SK-N-SH (cell line): ENCODE measurements around the gene CHRNE. TPM values are rescaled to one million over a fixed set of nuclear protein-coding genes. Genes with fewer than 3 reads are reported as not detected.

Experiments
- CTCF ChIA-PET: fragments of 300-600, 350-600 bp; formaldehyde crosslinking; extraction: SDS; loops from one replicate; lab custom pipeline; 2021; lab: Yijun Ruan, JAX
- POLR2A ChIA-PET: fragments of 350-600 bp; sonication (Branson Sonifier 250); formaldehyde crosslinking; extraction: SDS; loops from one replicate; lab custom pipeline; 2020; ENCODE audit warnings: antibody characterized with exemption, inconsistent platforms; lab: Yijun Ruan, JAX
- DNase-seq: peaks from one replicate; pipeline ENCODE4 v3.0.0; 2012
- H2AFZ ChIP-seq: fragments of 200-600 bp; sonication (generic); 2 replicates; pipeline ENCODE4 v1.8.1; 2016; ENCODE audit warnings: antibody characterized with exemption, mild to moderate bottlenecking, low read depth
- H3F3A ChIP-seq: fragments of 200-600 bp; sonication (generic); replicated peaks from 2 replicates; pipeline ENCODE3; 2016; ENCODE audit warnings: antibody characterized with exemption, mild to moderate bottlenecking; ENCODE audit not compliant: insufficient read depth
- H3K27ac ChIP-seq, 2 experiments: fragments of 200-500 bp in 1 of 2; fragments of 200-600 bp in 1 of 2; sonication (Bioruptor generic) in 1 of 2; sonication (generic), shearing (Covaris generic) in 1 of 2; 2 replicates each; pipeline versions ENCODE4 v1.5.1 to v1.6.1; 2014 to 2016; ENCODE audit warnings: low read depth in 2 of 2, inconsistent platforms in 1 of 2, low read length in 1 of 2, mild to moderate bottlenecking in 1 of 2, mixed read lengths in 1 of 2
- H3K27me3 ChIP-seq: fragments of 200-600 bp; sonication (generic), shearing (Covaris generic); 2 replicates; pipeline ENCODE4 v1.6.1; 2016; ENCODE audit warnings: mixed run types; ENCODE audit not compliant: insufficient read depth
- H3K36me3 ChIP-seq, 2 experiments: fragments of 200-500 bp in 1 of 2; fragments of 200-600 bp in 1 of 2; sonication (Bioruptor generic) in 1 of 2; sonication (generic) in 1 of 2; replicated peaks in 1 of 2; 2 replicates each; pipeline versions ENCODE3 to v1.5.1; 2014 to 2016; ENCODE audit warnings: low read length in 1 of 2, mild to moderate bottlenecking in 1 of 2; ENCODE audit not compliant: insufficient read depth in 2 of 2, control insufficient read depth in 1 of 2
- H3K4me1 ChIP-seq, 2 experiments: fragments of 200-500 bp in 1 of 2; fragments of 200-600 bp in 1 of 2; sonication (Bioruptor generic) in 1 of 2; sonication (generic), shearing (Covaris generic) in 1 of 2; 2 replicates each; pipeline versions ENCODE4 v1.5.1 to v1.6.1; 2014 to 2016; ENCODE audit warnings: low read depth in 1 of 2, low read length in 1 of 2, mixed run types in 1 of 2; ENCODE audit not compliant: insufficient read depth in 2 of 2, control insufficient read depth in 1 of 2
- H3K4me2 ChIP-seq: fragments of 200-600 bp; sonication (generic), shearing (Covaris generic); 2 replicates; pipeline ENCODE4 v1.6.1; 2017; ENCODE audit warnings: mixed run types
- H3K4me3 ChIP-seq, 2 experiments: fragments of 200-500 bp in 1 of 2; fragments of 200-600 bp in 1 of 2; sonication (Bioruptor generic) in 1 of 2; sonication (generic), shearing (Covaris generic) in 1 of 2; 2 replicates each; pipeline versions ENCODE4 v1.5.1 to v1.8.1; 2014 to 2016; ENCODE audit warnings: low read depth in 2 of 2, inconsistent platforms in 1 of 2, low read length in 1 of 2, mild to moderate bottlenecking in 1 of 2, mixed read lengths in 1 of 2, moderate library complexity in 1 of 2
- H3K79me2 ChIP-seq: fragments of 200-600 bp; sonication (generic); 2 replicates; pipeline ENCODE4 v1.8.1; 2017; ENCODE audit warnings: mild to moderate bottlenecking; ENCODE audit not compliant: insufficient read depth
- H3K9ac ChIP-seq: fragments of 200-600 bp; sonication (generic); 2 replicates; pipeline ENCODE4 v1.6.1; 2017; ENCODE audit warnings: mixed run types
- H3K9me2 ChIP-seq: fragments of 200-600 bp; sonication (generic); 2 replicates; pipeline ENCODE4 v1.6.1; 2017; ENCODE audit warnings: mixed run types
- H3K9me3 ChIP-seq: fragments of 200-600 bp; sonication (generic); 2 replicates; pipeline ENCODE4 v1.6.1; 2017; ENCODE audit warnings: mixed run types, mild to moderate bottlenecking, moderate library complexity
- H4K20me1 ChIP-seq: fragments of 200-600 bp; sonication (generic); 2 replicates; pipeline ENCODE4 v1.6.1; 2017; ENCODE audit warnings: mild to moderate bottlenecking, mixed run types; ENCODE audit not compliant: insufficient read depth
- EZH2phosphoT487 ChIP-seq: fragments of 200-600 bp; sonication (generic); IDR thresholded peaks from 2 replicates; pipeline ENCODE4 v1.6.1; 2017; ENCODE audit warnings: low read depth, mixed run types, mild to moderate bottlenecking, antibody characterized with exemption, moderate library complexity, borderline replicate concordance
- FOSL2 ChIP-seq: IDR thresholded peaks from 2 replicates; pipeline ENCODE4 v1.4.0; 2012; ENCODE audit warnings: low read depth, mild to moderate bottlenecking, moderate library complexity, borderline replicate concordance
- FOXM1 ChIP-seq: IDR thresholded peaks from 2 replicates; pipeline ENCODE4 v1.4.0; 2012; ENCODE audit warnings: low read depth, mild to moderate bottlenecking
- GABPA ChIP-seq: IDR thresholded peaks from 2 replicates; pipeline ENCODE4 v1.4.0; 2012; ENCODE audit warnings: low read depth, mild to moderate bottlenecking
- JUND ChIP-seq: IDR thresholded peaks from 2 replicates; pipeline ENCODE4 v1.4.0; 2012
- NFIC ChIP-seq: IDR thresholded peaks from 2 replicates; pipeline ENCODE4 v1.4.0; 2012; ENCODE audit warnings: borderline replicate concordance
- POLR2AphosphoS5 ChIP-seq: IDR thresholded peaks from 2 replicates; pipeline ENCODE4 v1.6.1; 2012; ENCODE audit warnings: low read depth, low read length
- RFX5 ChIP-seq: IDR thresholded peaks from 2 replicates; pipeline ENCODE4 v1.6.1; 2012; ENCODE audit warnings: mild to moderate bottlenecking, improper control_type of control experiment, low read length
- SIN3A ChIP-seq: IDR thresholded peaks from 2 replicates; pipeline ENCODE4 v1.6.1; 2012; ENCODE audit warnings: low read depth, mild to moderate bottlenecking, low read length, moderate library complexity, borderline replicate concordance
- TCF12 ChIP-seq: IDR thresholded peaks from 2 replicates; pipeline ENCODE4 v1.4.0; 2012
- ZBTB33 ChIP-seq: IDR thresholded peaks from 2 replicates; pipeline ENCODE4 v1.4.0; 2012; ENCODE audit warnings: low read depth, borderline replicate concordance
- WGBS: methylation state at CpG from one replicate; pipeline ENCODE4 v1.1.6; 2017; ENCODE audit warnings: low lambda C conversion rate; 5-methylcytosine and 5-hydroxymethylcytosine counted together
- polyA plus RNA-seq, 3 experiments: library from polyadenylated mRNA; depleted of rRNA; stranded (reverse); fragments of >200 nt; gene quantifications; 2 replicates each; pipeline ENCODE4 v1.2.3, GENCODE V29; 2012

Gene CHRNE
- polyA plus RNA-seq, 1 of the 3 experiments (the other 2 are of a cell fraction): 0.71 TPM

GRCh38 chr17:4942760-4943508 lies 40.0 kb upstream of the CHRNE start:
- Histone ChIP-seq H3K27me3 (no peaks in the 10 kb centered on the region), H2AFZ (no peak overlapping the region), H4K20me1 (peaks cover 45% of the 10 kb centered on the region), H3K9me3 (no peaks in the 10 kb centered on the region), H3K9ac (no peak overlapping the region), H3K4me1 (peaks cover 23 to 46% of the 10 kb centered on the region in 2 experiments), H3F3A (peaks cover 63% of the 10 kb centered on the region), H3K4me3 (no peak overlapping the region), H3K79me2 (peaks cover 91% of the 10 kb centered on the region), H3K36me3 (peaks cover 36 to 43% of the 10 kb centered on the region in 2 experiments), H3K4me2 (no peak overlapping the region), H3K9me2 (no peaks in the 10 kb centered on the region), H3K27ac (peak overlapping the region in 1 of 2 experiments; percentile 97; a peak in 2 of 4 replicates)
- 86% methylated on average over 11 of the region's 13 CpGs for WGBS
- DNase-seq: no peak
- TF ChIP-seq ZBTB33: no peak
- TF ChIP-seq FOSL2: no peak
- CTCF ChIA-PET: interaction anchor here (1.5 to 3.9 kb wide), 2 partner anchors 34 to 45 kb away, joined by 4 to 29 read pairs; partner anchors contain the start of gene CAMTA2
- POLR2A ChIA-PET: no interaction called here

- 25% methylated on average over 4 of the region's 4 CpGs for WGBS
- Histone ChIP-seq H3F3A (peaks cover 55% of the 10 kb centered on the region), H3K9ac (peak overlapping the region; percentile 83), H3K36me3 (peaks cover 32 to 46% of the 10 kb centered on the region in 2 experiments), H3K27ac (peak overlapping the region; percentile 94 to 98), H2AFZ (no peak overlapping the region), H3K9me2 (no peaks in the 10 kb centered on the region)
- TF ChIP-seq NFIC: no peak
- no peak for TF ChIP-seq GABPA
- TF ChIP-seq POLR2AphosphoS5: no peak
- TF ChIP-seq FOXM1: no peak
- no peak for TF ChIP-seq RFX5
- no peak for TF ChIP-seq JUND
- TF ChIP-seq EZH2phosphoT487: no peak
- TF ChIP-seq TCF12: no peak
- no peak for TF ChIP-seq SIN3A
- TF ChIP-seq, all 33 proteins: peak for 0
- DNase-seq: no peak
- H3K27me3 ChIP-seq: no peaks in the 10 kb centered on the region
- H3K79me2 ChIP-seq: peaks cover 75% of the 10 kb centered on the region
- peaks cover 23 to 40% of the 10 kb centered on the region in 2 experiments for H3K4me1 ChIP-seq
- no peaks in the 10 kb centered on the region for H3K9me3 ChIP-seq
- peak overlapping the region; percentile 80 to 86 for H3K4me3 ChIP-seq
- H4K20me1 ChIP-seq: peaks cover 32% of the 10 kb centered on the region
- ChIA-PET POLR2A (interaction anchor here (2.0 kb wide), 1 partner anchor 11 kb away, joined by 16 read pairs; the partner anchor contains the start of gene ENO3), CTCF (interaction anchor here (1.5 to 3.9 kb wide), 2 partner anchors 32 to 46 kb away, joined by 4 to 29 read pairs; partner anchors contain the start of gene CAMTA2)
- H3K4me2 ChIP-seq: peak overlapping the region; percentile 97
These were observed 38.4 kb upstream of the CHRNE start for GRCh38 chr17:4941319-4941610.
